ENCODE results near the gene KLF5. TPM values are rescaled to one million over a fixed set of nuclear protein-coding genes. Genes with fewer than 3 reads are reported as not detected.
A peak's percentile ranks its signal among the peaks of the same experiment; 100 is the strongest.

KLF5 gene
- total and polyA plus RNA-seq, 2 experiments from 2014 or later, result 5.5 to 5.6 TPM

- no peaks in the 10 kb centered on the region for H3K9me3 ChIP-seq (ENCODE audit: low read depth)
- no peaks in the 10 kb centered on the region for H3K9me2 ChIP-seq (ENCODE audit: insufficient read depth)
- H3K27me3 ChIP-seq (replicated peaks; ENCODE audit: insufficient read depth), result no peaks in the 10 kb centered on the region
- H3K27ac ChIP-seq, result no peak overlapping the region
- H3K4me3 ChIP-seq, result no peak overlapping the region
- no peaks in the 10 kb centered on the region for H4K20me1 ChIP-seq (ENCODE audit: insufficient read depth)
- no peak overlapping the region for H2AFZ ChIP-seq
- H3K36me3 ChIP-seq (ENCODE audit: low read depth), result no peaks in the 10 kb centered on the region
- H3K4me2 ChIP-seq (ENCODE audit: unreplicated experiment), result no peak overlapping the region
- in situ Hi-C loops (cut with MboI), result no loop called here
- H3K79me2 ChIP-seq (ENCODE audit: insufficient read depth), result no peaks in the 10 kb centered on the region
- no peak for DNase-seq
- H3F3A ChIP-seq (ENCODE audit: insufficient read depth), result no peaks in the 10 kb centered on the region
- TF ChIP-seq EZH2 (IDR thresholded peaks at IDR 0.05; ENCODE audit: insufficient read depth, poor library complexity, severe bottlenecking), result no peak
- TF ChIP-seq EZH2phosphoT487 (IDR thresholded peaks at IDR 0.05; ENCODE audit: insufficient read depth, low read depth), result no peak
- H3K4me1 ChIP-seq (ENCODE audit: insufficient read depth), result no peaks in the 10 kb centered on the region
- no peak overlapping the region for H3K9ac ChIP-seq
Measured at GRCh38 chr13:73038064-73038463, 20.7 kb upstream of the KLF5 start.

- WGBS, 2 experiments (ENCODE audit: low coverage in 1 of 2, low lambda C conversion rate in 2 of 2, missing lambda C conversion rate in 2 of 2), result 69% methylated on average over 2 of the region's 2 CpGs
- DNase-seq, result peak; percentile 6
- no peaks in the 10 kb centered on the region for H3K9me2 ChIP-seq (ENCODE audit: insufficient read depth)
- H4K20me1 ChIP-seq (ENCODE audit: insufficient read depth), result no peaks in the 10 kb centered on the region
- H3F3A ChIP-seq (ENCODE audit: insufficient read depth), result no peaks in the 10 kb centered on the region
- H3K9me3 ChIP-seq (ENCODE audit: low read depth), result no peaks in the 10 kb centered on the region
- H3K79me2 ChIP-seq (ENCODE audit: insufficient read depth), result no peaks in the 10 kb centered on the region
- H3K4me2 ChIP-seq (ENCODE audit: unreplicated experiment), result no peak overlapping the region
- no peaks in the 10 kb centered on the region for H3K27me3 ChIP-seq (replicated peaks; ENCODE audit: insufficient read depth)
- no peaks in the 10 kb centered on the region for H3K4me1 ChIP-seq (ENCODE audit: insufficient read depth)
- H3K36me3 ChIP-seq (ENCODE audit: low read depth), result no peaks in the 10 kb centered on the region
- in situ Hi-C loops (cut with MboI), result no loop called here
- no peak overlapping the region for H3K27ac ChIP-seq
- TF ChIP-seq EZH2phosphoT487 (IDR thresholded peaks at IDR 0.05; ENCODE audit: insufficient read depth, low read depth) (no peak), EZH2 (IDR thresholded peaks at IDR 0.05; ENCODE audit: insufficient read depth, poor library complexity, severe bottlenecking) (no peak)
- H3K4me3 ChIP-seq, result no peak overlapping the region
- no peak overlapping the region for H3K9ac ChIP-seq
- no peak overlapping the region for H2AFZ ChIP-seq
Measured at GRCh38 chr13:73039201-73040108, 19.4 kb upstream of the KLF5 start.

GRCh38 chr13:73040484-73040883 lies 18.3 kb upstream of the KLF5 start:
- Histone ChIP-seq H4K20me1 (ENCODE audit: insufficient read depth) (no peaks in the 10 kb centered on the region), H3K9me3 (ENCODE audit: low read depth) (no peaks in the 10 kb centered on the region), H3K36me3 (ENCODE audit: low read depth) (no peaks in the 10 kb centered on the region), H3K79me2 (ENCODE audit: insufficient read depth) (no peaks in the 10 kb centered on the region), H2AFZ (no peak overlapping the region), H3K9me2 (ENCODE audit: insufficient read depth) (no peaks in the 10 kb centered on the region), H3K4me1 (ENCODE audit: insufficient read depth) (no peaks in the 10 kb centered on the region), H3K27me3 (replicated peaks; ENCODE audit: insufficient read depth) (no peaks in the 10 kb centered on the region), H3K27ac (no peak overlapping the region), H3K9ac (no peak overlapping the region), H3K4me3 (no peak overlapping the region), H3F3A (ENCODE audit: insufficient read depth) (no peaks in the 10 kb centered on the region), H3K4me2 (ENCODE audit: unreplicated experiment) (no peak overlapping the region)
- no peak for DNase-seq
- in situ Hi-C loops (cut with MboI), result no loop called here
- TF ChIP-seq EZH2 (IDR thresholded peaks at IDR 0.05; ENCODE audit: insufficient read depth, poor library complexity, severe bottlenecking), result no peak
- TF ChIP-seq EZH2phosphoT487 (IDR thresholded peaks at IDR 0.05; ENCODE audit: insufficient read depth, low read depth), result no peak
- whole genome bisulfite sequencing, 2 experiments (ENCODE audit: low coverage in 1 of 2, low lambda C conversion rate in 2 of 2, missing lambda C conversion rate in 2 of 2), result 86 to 89% methylated on average over 3 of the region's 3 CpGs

GRCh38 chr13:73040968-73041596 lies 17.7 kb upstream of the KLF5 start:
- in situ Hi-C loops (cut with MboI), result no loop called here
- no peaks in the 10 kb centered on the region for H3K27me3 ChIP-seq (replicated peaks; ENCODE audit: insufficient read depth)
- no peaks in the 10 kb centered on the region for H4K20me1 ChIP-seq (ENCODE audit: insufficient read depth)
- no peak overlapping the region for H2AFZ ChIP-seq
- no peaks in the 10 kb centered on the region for H3K9me3 ChIP-seq (ENCODE audit: low read depth)
- no peaks in the 10 kb centered on the region for H3K36me3 ChIP-seq (ENCODE audit: low read depth)
- no peaks in the 10 kb centered on the region for H3K4me1 ChIP-seq (ENCODE audit: insufficient read depth)
- WGBS, 2 experiments (ENCODE audit: low coverage in 1 of 2, low lambda C conversion rate in 2 of 2, missing lambda C conversion rate in 2 of 2), result 93 to 94% methylated on average over 7 of the region's 7 CpGs
- DNase-seq, result no peak
- no peaks in the 10 kb centered on the region for H3K79me2 ChIP-seq (ENCODE audit: insufficient read depth)
- no peak overlapping the region for H3K27ac ChIP-seq
- no peaks in the 10 kb centered on the region for H3K9me2 ChIP-seq (ENCODE audit: insufficient read depth)
- no peak overlapping the region for H3K9ac ChIP-seq
- no peaks in the 10 kb centered on the region for H3F3A ChIP-seq (ENCODE audit: insufficient read depth)
- no peak overlapping the region for H3K4me2 ChIP-seq (ENCODE audit: unreplicated experiment)
- H3K4me3 ChIP-seq, result no peak overlapping the region
- TF ChIP-seq EZH2 (IDR thresholded peaks at IDR 0.05; ENCODE audit: insufficient read depth, poor library complexity, severe bottlenecking) (no peak), EZH2phosphoT487 (IDR thresholded peaks at IDR 0.05; ENCODE audit: insufficient read depth, low read depth) (no peak)

Data from GM23248 (cell line).